HTR-8/SVneo (cell line): ENCODE results near the gene ZNF277.
"Not testable (repeated sequence)": the region's sequence is repeated elsewhere in the genome, so short reads cannot be mapped to it uniquely, and the experiment has no call there.

ENCODE experiments used
- DNase-seq: peaks from one replicate; pipeline ENCODE4 v3.0.0; 2011; ENCODE audit warnings: low spot score, mixed read lengths; ENCODE audit not compliant: insufficient read length
- FAIRE-seq: peaks from 2 replicates; lab custom pipeline; 2011; peaks lifted over from hg19 to GRCh38; lab: Jason Lieb, UNC

Gene ZNF277

GRCh38 chr7:112377593-112377992, 171.1 kb downstream of the ZNF277 start:
- FAIRE-seq: no peak
- DNase-seq: no peak

- no peak for DNase-seq
- no peak for FAIRE-seq
These were observed 175.0 kb downstream of the ZNF277 start for GRCh38 chr7:112381311-112382091.

- DNase-seq (no peak), FAIRE-seq (no peak)
These were observed 177.3 kb downstream of the ZNF277 start for GRCh38 chr7:112383671-112384417.

- DNase-seq (no peak), FAIRE-seq (no peak)
These were observed 179.0 kb downstream of the ZNF277 start for GRCh38 chr7:112385516-112385915.

- DNase-seq: no peak
- FAIRE-seq: no peak
These were observed 180.1 kb downstream of the ZNF277 start for GRCh38 chr7:112386619-112387018.

- DNase-seq (no peak), FAIRE-seq (no peak)
These were observed 183.7 kb downstream of the ZNF277 start for GRCh38 chr7:112390167-112390566.

- FAIRE-seq: not testable (repeated sequence)
These were observed 184.8 kb downstream of the ZNF277 start for GRCh38 chr7:112391079-112391821.

GRCh38 chr7:112391841-112392286, 185.4 kb downstream of the ZNF277 start:
- FAIRE-seq: not testable (repeated sequence)
- peak; percentile 12 for DNase-seq

More at GRCh38 chr7:112391079-112391821, 184.8 kb downstream of the ZNF277 start:
- DNase-seq: peak; percentile 13
